OCI-LY7 (cell line): Measurements from ENCODE around the gene TIGD6.

Source experiments
- EZH2phosphoT487 ChIP-seq: fragments of 200-600 bp; sonication (generic); IDR thresholded peaks from 2 replicates; pipeline ENCODE4 v1.6.1; 2018; ENCODE audit warnings: low read depth, borderline replicate concordance, mild to moderate bottlenecking, mixed run types, antibody characterized with exemption, low read length, moderate library complexity, mixed read lengths
- TF ChIP-seq, protein P1 (sequence below): fragments of 200-600 bp; sonication (generic); conservative IDR thresholded peaks from 2 replicates; pipeline ENCODE4 v1.5.1; 2014; ENCODE audit warnings: mild to moderate bottlenecking, antibody characterized with exemption, low read length, moderate library complexity, mixed read lengths

DNA sequence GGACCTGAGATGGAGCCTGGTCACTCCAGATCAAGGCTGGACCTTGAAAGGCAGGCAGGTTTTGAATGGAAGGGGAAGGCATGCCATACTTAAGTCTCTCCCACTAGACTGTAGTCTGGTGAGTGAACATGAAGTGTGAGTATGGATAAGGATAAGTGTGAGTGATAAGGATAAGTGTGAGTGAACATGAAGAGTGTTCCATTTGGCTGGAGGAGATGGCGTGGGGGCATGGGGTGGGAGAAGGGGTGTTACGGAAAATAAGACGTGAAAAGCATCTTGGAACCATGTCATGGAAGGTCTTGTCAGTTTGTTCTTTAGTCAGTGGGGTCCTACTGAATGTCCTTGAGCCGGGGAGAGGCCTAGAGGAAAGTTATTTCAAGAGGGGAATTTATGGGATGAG is 32.9 kb upstream of the TIGD6 start:
- TF ChIP-seq, protein P1, sequence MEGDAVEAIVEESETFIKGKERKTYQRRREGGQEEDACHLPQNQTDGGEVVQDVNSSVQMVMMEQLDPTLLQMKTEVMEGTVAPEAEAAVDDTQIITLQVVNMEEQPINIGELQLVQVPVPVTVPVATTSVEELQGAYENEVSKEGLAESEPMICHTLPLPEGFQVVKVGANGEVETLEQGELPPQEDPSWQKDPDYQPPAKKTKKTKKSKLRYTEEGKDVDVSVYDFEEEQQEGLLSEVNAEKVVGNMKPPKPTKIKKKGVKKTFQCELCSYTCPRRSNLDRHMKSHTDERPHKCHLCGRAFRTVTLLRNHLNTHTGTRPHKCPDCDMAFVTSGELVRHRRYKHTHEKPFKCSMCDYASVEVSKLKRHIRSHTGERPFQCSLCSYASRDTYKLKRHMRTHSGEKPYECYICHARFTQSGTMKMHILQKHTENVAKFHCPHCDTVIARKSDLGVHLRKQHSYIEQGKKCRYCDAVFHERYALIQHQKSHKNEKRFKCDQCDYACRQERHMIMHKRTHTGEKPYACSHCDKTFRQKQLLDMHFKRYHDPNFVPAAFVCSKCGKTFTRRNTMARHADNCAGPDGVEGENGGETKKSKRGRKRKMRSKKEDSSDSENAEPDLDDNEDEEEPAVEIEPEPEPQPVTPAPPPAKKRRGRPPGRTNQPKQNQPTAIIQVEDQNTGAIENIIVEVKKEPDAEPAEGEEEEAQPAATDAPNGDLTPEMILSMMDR: no peak
- TF ChIP-seq EZH2phosphoT487: no peak
